ENCODE results near the gene ANO6.
"Not testable (repeated sequence)": the region's sequence is repeated elsewhere in the genome, so short reads cannot be mapped to it uniquely, and the experiment has no call there.

ANO6 gene

DNA sequence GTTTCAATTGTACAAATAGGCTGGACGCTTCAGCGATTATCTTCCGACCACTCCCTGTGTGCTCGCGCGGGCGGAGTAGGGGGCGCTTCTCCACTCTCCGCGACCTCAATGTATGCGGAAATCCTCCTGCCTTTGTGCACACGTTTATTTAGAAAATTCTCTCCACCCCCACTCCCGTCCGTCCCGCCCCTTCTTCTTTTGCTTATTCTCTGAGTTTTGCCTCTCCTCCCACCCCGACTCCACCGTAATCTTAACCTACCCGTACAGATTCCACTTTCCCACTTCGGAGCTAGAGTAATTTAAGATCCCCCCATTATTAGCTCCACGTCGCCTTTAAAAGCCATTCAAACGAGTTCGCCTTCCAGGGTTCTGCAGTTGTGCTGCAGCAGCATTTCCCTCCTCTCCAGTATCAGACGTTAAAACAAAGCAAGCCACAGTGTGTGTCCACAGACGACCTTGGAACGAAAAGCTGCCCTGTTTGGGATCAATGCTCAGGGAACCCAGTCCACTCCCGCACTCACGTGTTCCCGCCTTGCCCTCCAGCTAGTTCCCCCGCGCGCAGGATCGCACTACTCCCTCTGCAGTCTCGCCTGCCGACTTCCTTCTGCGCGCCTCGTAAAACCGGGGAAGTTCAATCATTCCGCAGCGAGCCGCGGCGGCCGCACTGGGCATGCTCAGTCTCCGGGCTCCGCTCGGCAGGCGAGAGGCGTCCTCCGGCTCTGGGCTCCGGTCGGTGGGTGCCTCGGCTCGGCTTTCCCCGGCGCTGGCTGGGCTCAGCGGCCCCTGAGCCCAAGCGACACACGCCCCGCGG is at the start of gene ANO6:
Gene ANO6, plus strand, starts transcription at position 677 of the 811 bp plus-strand sequence. CDS start 227 bp downstream, outside the sequence.
- peak; percentile 70 for DNase-seq (ENCODE audit: low read depth)

DNA sequence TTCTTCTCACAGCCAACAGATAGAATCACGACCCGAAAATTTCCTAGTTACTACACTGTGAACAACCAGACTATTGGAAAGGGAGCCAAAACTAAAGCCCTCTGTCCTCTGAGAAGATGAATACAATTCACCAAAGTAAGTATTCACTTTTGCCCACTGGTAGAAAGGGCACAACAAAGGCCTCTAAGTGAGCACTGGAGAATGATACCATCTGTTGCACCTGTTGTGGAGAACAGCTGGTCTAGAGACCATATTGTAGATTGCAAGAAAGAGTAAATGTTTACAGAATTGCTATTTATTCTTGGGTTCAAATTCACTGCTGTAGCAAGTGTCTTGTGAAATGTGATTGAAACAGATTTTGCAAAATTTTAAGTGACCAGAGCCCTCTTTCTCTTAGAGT is 46.9 kb upstream of the ANO6 start:
- no peak for DNase-seq (ENCODE audit: low read depth)

DNA sequence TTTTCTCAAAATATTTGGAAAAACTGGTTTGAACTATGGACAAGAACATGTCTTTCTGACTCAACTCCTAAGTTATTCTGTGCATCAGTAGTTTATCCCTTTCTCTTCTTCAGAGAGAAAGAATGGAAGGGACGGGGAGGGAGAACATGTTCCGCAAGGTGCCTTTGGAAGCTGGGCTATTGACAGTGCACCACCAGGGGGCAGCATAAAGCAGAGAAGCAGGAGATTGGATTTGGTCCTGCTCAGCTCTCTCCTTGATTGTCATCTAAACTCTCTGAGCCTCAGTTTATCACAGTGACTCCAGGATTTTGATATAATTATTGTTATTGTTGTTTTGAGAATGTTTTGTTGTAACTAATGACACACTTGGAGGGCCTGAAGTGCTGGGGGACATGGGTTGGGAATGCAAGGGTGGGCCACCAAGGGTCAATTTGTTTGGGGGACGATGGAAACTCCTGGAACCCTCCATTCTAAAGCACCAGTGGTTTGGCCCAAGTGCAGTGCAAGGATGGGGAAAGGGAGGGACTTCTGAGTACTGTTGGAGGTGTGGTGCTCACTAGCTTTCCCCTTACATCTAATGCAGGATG is 45.3 kb upstream of the ANO6 start:
- peak; percentile 63 for DNase-seq (ENCODE audit: low read depth)

GRCh38 chr12:45173293-45173692 is 42.6 kb upstream of the ANO6 start:
- DNase-seq (ENCODE audit: low read depth), result not testable (repeated sequence)

DNA sequence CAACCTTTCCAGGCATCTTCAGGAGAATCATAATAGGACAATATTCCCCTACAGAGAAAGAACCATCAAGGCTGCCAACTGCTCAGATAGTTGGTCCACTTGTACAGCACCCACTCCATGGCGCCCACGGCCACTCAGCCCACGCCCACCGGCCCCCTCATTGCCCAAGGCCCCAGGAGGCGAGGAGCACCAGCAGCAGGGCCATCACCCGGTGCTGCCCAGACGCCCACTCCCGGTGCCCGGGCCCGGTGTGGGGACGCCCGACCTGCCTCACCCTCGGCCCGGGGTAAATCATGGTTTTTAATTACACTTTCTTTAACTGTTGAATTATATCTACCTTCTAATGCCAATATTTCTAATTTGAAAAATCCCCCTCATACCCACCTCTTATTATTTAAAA is 41.3 kb upstream of the ANO6 start:
- no peak for DNase-seq (ENCODE audit: low read depth)

GRCh38 chr12:45178771-45179170 is 37.1 kb upstream of the ANO6 start:
- no peak for DNase-seq (ENCODE audit: low read depth)

DNA sequence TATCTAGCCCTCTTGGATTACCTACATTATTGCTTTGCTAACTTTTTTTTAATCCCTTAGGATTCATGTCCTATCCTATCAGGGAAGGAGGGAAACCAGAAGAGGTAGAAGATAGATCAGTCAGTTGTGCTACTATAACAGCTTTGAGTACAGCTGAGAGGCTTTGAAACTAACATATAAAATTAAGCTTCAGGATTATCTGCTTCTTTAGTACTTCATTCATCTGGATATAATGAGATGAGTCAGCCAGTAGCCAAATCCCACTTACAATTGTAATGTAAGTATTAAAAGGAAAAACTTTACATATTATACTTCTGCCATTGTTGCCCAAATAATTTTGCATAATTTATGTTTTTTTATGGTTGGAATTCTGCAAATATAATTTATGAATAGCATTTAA is 33.4 kb upstream of the ANO6 start:
- no peak for DNase-seq (ENCODE audit: low read depth)

DNA sequence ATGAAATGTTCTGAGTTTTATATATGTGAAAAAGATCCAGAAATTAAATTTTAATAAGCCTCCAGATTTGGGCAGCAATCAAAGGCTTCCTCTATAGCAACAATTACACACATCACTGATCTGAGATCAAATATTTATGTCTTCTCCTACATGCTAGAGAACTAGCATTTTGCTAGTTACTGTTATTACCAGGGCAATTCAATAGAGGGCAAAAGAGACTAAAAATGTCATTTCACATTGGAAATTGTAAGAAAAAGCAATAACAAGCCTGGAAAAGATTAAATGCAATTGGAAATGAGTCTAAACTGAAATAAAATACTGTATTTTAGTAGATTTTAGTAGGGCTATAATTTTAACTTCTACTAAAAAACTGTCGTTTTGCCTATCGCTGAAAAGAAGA is 32.6 kb upstream of the ANO6 start:
- DNase-seq (ENCODE audit: low read depth), result no peak

DNA sequence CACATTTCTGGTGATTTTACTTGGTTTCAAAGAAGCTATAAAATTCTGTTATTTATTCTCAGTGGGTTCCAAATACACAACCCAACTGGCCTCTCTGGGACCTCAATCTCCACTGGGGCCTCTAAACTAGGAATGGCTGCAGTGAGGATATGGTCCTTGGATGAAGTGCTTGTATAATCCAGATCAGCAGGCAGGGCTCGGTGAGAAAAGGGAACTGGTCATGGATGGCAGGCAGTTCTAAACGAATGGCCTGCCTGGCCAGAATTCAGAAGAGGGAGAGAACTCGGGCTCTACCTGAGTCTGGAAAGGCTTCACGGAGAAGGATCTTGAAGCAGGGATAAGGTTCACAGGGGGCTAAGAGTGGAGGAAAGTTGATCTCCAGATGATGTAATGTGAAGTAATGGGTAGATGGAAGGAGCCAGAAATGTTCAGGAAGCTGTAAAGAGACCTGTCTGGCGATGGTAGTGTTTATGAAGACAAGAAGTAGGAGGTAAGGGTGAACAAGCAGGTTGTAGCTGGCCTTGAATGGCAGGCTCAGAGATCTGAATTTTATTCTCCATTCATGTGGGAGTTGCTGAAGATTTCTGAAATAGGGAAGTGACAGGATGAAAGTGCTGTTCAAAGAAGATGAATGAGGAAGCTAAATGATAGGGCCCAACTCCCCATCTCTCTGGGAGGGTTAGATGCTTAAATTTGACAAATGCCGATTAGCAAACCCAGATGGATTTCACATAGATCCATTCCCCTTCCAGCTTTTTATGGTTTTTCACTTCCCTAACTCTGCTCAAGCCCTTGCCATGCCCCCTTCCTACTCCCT is 31.5 kb upstream of the ANO6 start:
- DNase-seq (ENCODE audit: low read depth), result no peak

GRCh38 chr12:45186762-45187161 is 29.1 kb upstream of the ANO6 start:
- DNase-seq (ENCODE audit: low read depth), result no peak

DNA sequence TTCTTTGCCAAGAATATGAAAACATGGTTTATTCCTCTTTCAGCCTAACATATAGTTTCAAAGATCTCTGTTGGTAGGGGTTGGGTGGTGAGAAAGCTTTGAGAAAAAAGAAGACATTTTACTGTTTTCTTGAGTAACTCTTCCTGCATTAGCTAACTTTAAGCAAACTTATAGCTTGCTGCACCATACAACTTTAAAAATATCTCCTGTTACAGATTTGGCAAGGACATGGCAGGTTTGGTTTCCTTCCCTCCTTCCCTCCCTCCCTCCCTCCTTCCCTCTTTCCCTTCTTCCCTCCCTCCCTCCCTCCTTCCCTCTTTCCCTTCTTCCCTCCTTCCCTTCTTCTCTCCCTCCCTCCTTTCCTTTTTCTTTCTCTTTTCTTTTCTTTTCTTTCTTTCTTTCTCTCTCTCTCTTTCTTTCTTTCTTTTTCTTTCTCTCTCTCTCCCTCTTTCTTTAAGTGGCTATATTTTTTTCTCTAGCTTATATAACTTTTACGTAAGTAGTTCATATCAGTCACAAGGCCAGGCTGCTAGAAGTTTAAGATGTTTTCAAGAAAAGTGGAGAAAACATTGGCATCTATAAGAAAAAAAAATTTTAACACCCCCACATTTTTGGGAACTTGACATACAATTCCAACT is 26.0 kb upstream of the ANO6 start:
- DNase-seq (ENCODE audit: low read depth), result no peak

GRCh38 chr12:45191239-45191638 is 24.7 kb upstream of the ANO6 start:
- DNase-seq (ENCODE audit: low read depth), result no peak

GRCh38 chr12:45192707-45193106 is 23.2 kb upstream of the ANO6 start:
- DNase-seq (ENCODE audit: low read depth), result no peak

GRCh38 chr12:45200491-45201043 is 15.3 kb upstream of the ANO6 start:
- DNase-seq (ENCODE audit: low read depth), result no peak

- DNase-seq (ENCODE audit: low read depth), result no peak
Measured at GRCh38 chr12:45203767-45204166, 12.1 kb upstream of the ANO6 start.

- DNase-seq (ENCODE audit: low read depth), result no peak
Measured at GRCh38 chr12:45204757-45205156, 11.1 kb upstream of the ANO6 start.

- DNase-seq (ENCODE audit: low read depth), result no peak
Measured at GRCh38 chr12:45205165-45205825, 10.6 kb upstream of the ANO6 start.

DNA sequence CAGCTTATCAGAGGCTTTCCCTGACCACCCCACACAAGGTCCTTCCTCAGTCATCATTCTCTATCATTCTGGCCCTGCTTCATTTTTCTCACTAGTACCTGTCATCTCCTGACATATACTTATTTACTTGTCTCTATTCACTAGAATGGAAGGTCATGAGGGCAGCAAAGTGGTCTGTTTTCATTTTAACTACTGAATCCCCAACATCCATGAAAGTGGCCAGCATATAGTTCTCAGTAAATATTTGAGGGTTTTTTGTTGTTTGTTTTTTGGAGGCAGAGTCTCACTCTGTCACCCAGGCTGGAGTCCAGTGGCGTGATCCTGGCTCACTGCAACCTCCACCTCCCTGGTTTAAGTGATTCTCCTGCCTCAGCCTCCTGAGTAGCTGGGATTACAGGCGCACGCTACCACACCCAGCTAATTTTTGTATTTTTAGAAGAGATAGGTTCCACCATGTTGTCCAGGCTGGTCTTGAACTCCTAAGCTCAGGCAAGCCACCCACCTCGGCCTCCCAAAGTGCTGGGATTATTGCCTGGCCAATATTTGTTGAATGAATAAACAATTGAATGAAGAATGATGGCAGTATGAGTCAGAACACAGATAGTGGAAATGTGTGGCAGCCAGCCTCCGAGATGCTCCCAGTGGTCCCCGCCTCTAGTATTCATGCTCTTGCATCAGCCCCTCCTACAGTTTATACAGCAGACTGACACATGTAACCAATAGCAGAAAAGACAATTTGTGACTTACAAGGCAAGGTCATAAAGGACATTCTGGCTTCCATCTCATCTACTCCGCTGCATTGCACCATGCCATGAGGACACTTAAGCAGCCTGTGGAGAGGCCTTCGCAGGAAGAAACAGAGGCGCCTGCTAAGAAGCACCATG is 7.0 kb upstream of the ANO6 start:
- DNase-seq (ENCODE audit: low read depth), result no peak

GRCh38 chr12:45209784-45210183 is 6.1 kb upstream of the ANO6 start:
- no peak for DNase-seq (ENCODE audit: low read depth)

- no peak for DNase-seq (ENCODE audit: low read depth)
Measured at GRCh38 chr12:45212064-45212463, 3.8 kb upstream of the ANO6 start.

DNA sequence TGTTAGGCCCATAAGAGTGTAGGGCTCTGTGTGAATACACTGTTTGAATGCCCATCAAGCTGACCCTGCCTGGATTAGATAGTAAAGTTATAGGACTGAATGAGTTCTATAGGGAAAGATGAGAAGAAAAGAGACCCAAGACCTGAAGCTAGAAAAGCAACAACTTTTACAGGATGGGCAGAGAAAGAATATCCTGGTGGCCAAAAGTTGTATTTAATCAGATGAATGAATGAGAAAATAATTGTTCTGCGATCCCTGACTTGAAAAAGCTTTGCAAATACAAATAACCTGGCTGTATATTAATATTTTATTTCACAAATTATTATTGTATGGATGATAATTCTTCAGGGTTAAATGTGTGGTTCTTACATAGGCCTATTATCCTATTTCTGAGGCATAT is 2.8 kb upstream of the ANO6 start:
- DNase-seq (ENCODE audit: low read depth), result no peak

Data from stimulated activated CD8-positive, alpha-beta memory T cell treated with anti-CD3 and anti-CD28 coated beads, Interleukin-4, amount 100 ng/mL, for 24 hours (primary cell).